ENCODE data around the gene SLC46A1.

SLC46A1 gene

GRCh38 chr17:28346746-28347246, 59.2 kb downstream of the SLC46A1 start:
- H3K9me3 Mint-ChIP-seq: no peaks in the 10 kb centered on the region
- H3K4me1 Mint-ChIP-seq: no peaks in the 10 kb centered on the region
- TF ChIP-seq CTCF (IDR thresholded peaks at IDR 0.05; ENCODE audit: unreplicated experiment in 3 of 3): peak in 1 of 3 experiments; percentile 22
- peak overlapping the region in 1 of 3 experiments; percentile 72 for H3K27ac Mint-ChIP-seq
- peaks cover 67% of the 10 kb centered on the region for H3K36me3 Mint-ChIP-seq (ENCODE audit: low read depth)
- no peak overlapping the region for H3K4me3 Mint-ChIP-seq
- H3K27me3 Mint-ChIP-seq (ENCODE audit: low read depth): no peaks in the 10 kb centered on the region

- peaks cover 61% of the 10 kb centered on the region for H3K36me3 Mint-ChIP-seq (ENCODE audit: low read depth)
- TF ChIP-seq CTCF (IDR thresholded peaks at IDR 0.05; ENCODE audit: unreplicated experiment in 3 of 3): no peak
- H3K4me1 Mint-ChIP-seq: no peaks in the 10 kb centered on the region
- peak overlapping the region in 1 of 3 experiments; percentile 72 for H3K27ac Mint-ChIP-seq
- no peaks in the 10 kb centered on the region for H3K27me3 Mint-ChIP-seq (ENCODE audit: low read depth)
- H3K9me3 Mint-ChIP-seq: no peaks in the 10 kb centered on the region
- H3K4me3 Mint-ChIP-seq: no peak overlapping the region
These were observed 59.8 kb downstream of the SLC46A1 start for GRCh38 chr17:28346199-28346580.

GRCh38 chr17:28345419-28346198, 60.4 kb downstream of the SLC46A1 start:
- H3K4me1 Mint-ChIP-seq: no peaks in the 10 kb centered on the region
- no peaks in the 10 kb centered on the region for H3K9me3 Mint-ChIP-seq
- H3K4me3 Mint-ChIP-seq: no peak overlapping the region
- H3K27ac Mint-ChIP-seq: no peak overlapping the region
- H3K36me3 Mint-ChIP-seq (ENCODE audit: low read depth): peaks cover 57% of the 10 kb centered on the region
- TF ChIP-seq CTCF (IDR thresholded peaks at IDR 0.05; ENCODE audit: unreplicated experiment in 3 of 3): no peak
- no peaks in the 10 kb centered on the region for H3K27me3 Mint-ChIP-seq (ENCODE audit: low read depth)

Data from nephron (organoid).